ENCODE data around the gene HEATR9. TPM values are rescaled to one million over a fixed set of nuclear protein-coding genes. Genes with fewer than 3 reads are reported as not detected.

HEATR9 gene
- total RNA-seq, 1 experiment from 2014 or later = not detected

GRCh38 chr17:35864853-35865252 lies 3.8 kb downstream of the HEATR9 start:
- no peaks in the 10 kb centered on the region for H3K9me3 ChIP-seq
- H3K9me3 Mint-ChIP-seq (ENCODE audit: unreplicated experiment) = no peaks in the 10 kb centered on the region
- ChIA-PET CTCF (interaction anchor here (1.5 kb wide), 2 partner anchors 10 to 56 kb away, joined by 3 to 4 read pairs; partner anchors contain the start of gene TAF15), POLR2A (no interaction called here)
- peaks cover 18% of the 10 kb centered on the region for H3K4me1 Mint-ChIP-seq (ENCODE audit: low read depth, unreplicated experiment)
- H3K4me3 ChIP-seq (ENCODE audit: low read depth, low read length) = no peak overlapping the region
- no peaks in the 10 kb centered on the region for H3K27me3 ChIP-seq (replicated peaks; ENCODE audit: control insufficient read depth, insufficient read depth, low read length)
- DNase-seq = no peak
- no TSS peak for BruUV-seq (replicated peaks)
- H3K27me3 Mint-ChIP-seq (ENCODE audit: insufficient read depth, unreplicated experiment) = no peaks in the 10 kb centered on the region
- no peak overlapping the region for H3K4me3 Mint-ChIP-seq (ENCODE audit: unreplicated experiment)
- TF ChIP-seq CTCF (IDR thresholded peaks at IDR 0.05; ENCODE audit: insufficient read depth in 1 of 2, low read depth in 1 of 2, low read length in 1 of 2, severe bottlenecking in 1 of 2, unreplicated experiment in 1 of 2) = no peak
- intact Hi-C loops (cut with micrococcal nuclease; ENCODE audit: unreplicated experiment) = no loop called here
- H3K27ac Mint-ChIP-seq (ENCODE audit: unreplicated experiment) = no peak overlapping the region
- no peaks in the 10 kb centered on the region for H3K36me3 Mint-ChIP-seq (ENCODE audit: insufficient read depth, unreplicated experiment)
- peaks cover 22% of the 10 kb centered on the region for H3K4me1 ChIP-seq
- no peaks in the 10 kb centered on the region for H3K36me3 ChIP-seq (ENCODE audit: control insufficient read depth, insufficient read depth, low read length)

- H3K36me3 Mint-ChIP-seq (ENCODE audit: insufficient read depth, unreplicated experiment) = peaks cover 8% of the 10 kb centered on the region
- no TSS peak for BruUV-seq (replicated peaks)
- intact Hi-C loops (cut with micrococcal nuclease; ENCODE audit: unreplicated experiment) = no loop called here
- no peaks in the 10 kb centered on the region for H3K27me3 Mint-ChIP-seq (ENCODE audit: insufficient read depth, unreplicated experiment)
- no peak for DNase-seq
- no peak for TF ChIP-seq CTCF (IDR thresholded peaks at IDR 0.05; ENCODE audit: insufficient read depth in 1 of 2, low read depth in 1 of 2, low read length in 1 of 2, severe bottlenecking in 1 of 2, unreplicated experiment in 1 of 2)
- Histone ChIP-seq H3K27me3 (replicated peaks; ENCODE audit: control insufficient read depth, insufficient read depth, low read length) (no peaks in the 10 kb centered on the region), H3K4me1 (no peaks in the 10 kb centered on the region), H3K9me3 (no peaks in the 10 kb centered on the region), H3K4me3 (ENCODE audit: low read depth, low read length) (no peak overlapping the region), H3K36me3 (ENCODE audit: control insufficient read depth, insufficient read depth, low read length) (no peaks in the 10 kb centered on the region; the same call in 1 of the 2 replicates)
- no peak overlapping the region for H3K4me3 Mint-ChIP-seq (ENCODE audit: unreplicated experiment)
- H3K9me3 Mint-ChIP-seq (ENCODE audit: unreplicated experiment) = no peaks in the 10 kb centered on the region
- ChIA-PET POLR2A (no interaction called here), CTCF (no interaction called here)
- H3K27ac Mint-ChIP-seq (ENCODE audit: unreplicated experiment) = no peak overlapping the region
- H3K4me1 Mint-ChIP-seq (ENCODE audit: low read depth, unreplicated experiment) = no peaks in the 10 kb centered on the region
These were observed 12.1 kb downstream of the HEATR9 start for GRCh38 chr17:35856603-35857002.

GRCh38 chr17:35855965-35856364 lies 12.7 kb downstream of the HEATR9 start:
- H3K4me3 Mint-ChIP-seq (ENCODE audit: unreplicated experiment) = no peak overlapping the region
- BruUV-seq (replicated peaks) = no TSS peak
- CTCF ChIA-PET = no interaction called here
- peaks cover 14% of the 10 kb centered on the region for H3K36me3 Mint-ChIP-seq (ENCODE audit: insufficient read depth, unreplicated experiment)
- H3K27ac Mint-ChIP-seq (ENCODE audit: unreplicated experiment) = no peak overlapping the region
- H3K4me1 Mint-ChIP-seq (ENCODE audit: low read depth, unreplicated experiment) = no peaks in the 10 kb centered on the region
- POLR2A ChIA-PET = no interaction called here
- DNase-seq = no peak
- no peaks in the 10 kb centered on the region for H3K9me3 Mint-ChIP-seq (ENCODE audit: unreplicated experiment)
- Histone ChIP-seq H3K36me3 (ENCODE audit: control insufficient read depth, insufficient read depth, low read length) (no peaks in the 10 kb centered on the region; the same call in 1 of the 2 replicates), H3K4me1 (no peaks in the 10 kb centered on the region), H3K9me3 (no peaks in the 10 kb centered on the region), H3K4me3 (ENCODE audit: low read depth, low read length) (no peak overlapping the region), H3K27me3 (replicated peaks; ENCODE audit: control insufficient read depth, insufficient read depth, low read length) (no peaks in the 10 kb centered on the region)
- TF ChIP-seq CTCF (IDR thresholded peaks at IDR 0.05; ENCODE audit: insufficient read depth in 1 of 2, low read depth in 1 of 2, low read length in 1 of 2, severe bottlenecking in 1 of 2, unreplicated experiment in 1 of 2) = no peak
- intact Hi-C loops (cut with micrococcal nuclease; ENCODE audit: unreplicated experiment) = no loop called here
- no peaks in the 10 kb centered on the region for H3K27me3 Mint-ChIP-seq (ENCODE audit: insufficient read depth, unreplicated experiment)

Data from Caco-2 (cell line).